SK-N-MC (cell line): Measurements from ENCODE around the gene FGFBP3.

Experiments
- DNase-seq: peaks from one replicate; pipeline ENCODE4 v3.0.0-alpha.2; 2011; ENCODE audit warnings: low read depth, low spot score
- H3K27ac ChIP-seq: fragments of 200-600 bp; sonication (generic); 2 replicates; pipeline ENCODE4 v1.5.1; 2016; ENCODE audit warnings: mixed run types
- H3K36me3 ChIP-seq: fragments of 200-600 bp; sonication (generic); 2 replicates; pipeline ENCODE4 v1.6.1; 2017; ENCODE audit warnings: antibody characterized with exemption, low read length, mixed read lengths; ENCODE audit not compliant: insufficient read depth
- H3K4me3 ChIP-seq: fragments of 200-600 bp; sonication (generic); 2 replicates; pipeline ENCODE4 v1.5.1; 2016
- H3K9ac ChIP-seq: fragments of 200-600 bp; sonication (generic); 2 replicates; pipeline ENCODE4 v1.8.0; 2017; ENCODE audit warnings: mixed run types, mixed read lengths; ENCODE audit not compliant: insufficient read length
- H3K9me3 ChIP-seq: fragments of 200-600 bp; sonication (generic); 2 replicates; pipeline ENCODE4 v1.6.1; 2017; ENCODE audit warnings: low read depth, mild to moderate bottlenecking, antibody characterized with exemption, low read length, moderate library complexity, mixed read lengths
- EZH2 ChIP-seq: fragments of 200-600 bp; sonication (generic); IDR thresholded peaks from one replicate; pipeline ENCODE4 v1.6.1; 2017; ENCODE audit warnings: antibody characterized with exemption
- FOXP2 ChIP-seq: optimal IDR thresholded peaks from 2 replicates; pipeline ENCODE3; 2011; ENCODE audit warnings: mild to moderate bottlenecking, moderate library complexity; ENCODE audit not compliant: insufficient read depth; ENCODE audit errors: extremely low read length, control extremely low read depth
- POLR2AphosphoS5 ChIP-seq: IDR thresholded peaks from 2 replicates; pipeline ENCODE4 v1.6.1; 2012; ENCODE audit warnings: mild to moderate bottlenecking, low read depth, low read length, borderline replicate concordance

FGFBP3 gene

GRCh38 chr10:91879515-91880170, 29.6 kb downstream of the FGFBP3 start:
- no peak overlapping the region for H3K9ac ChIP-seq
- TF ChIP-seq EZH2 = no peak
- no peak overlapping the region for H3K27ac ChIP-seq

GRCh38 chr10:91875779-91876178, 33.5 kb downstream of the FGFBP3 start:
- TF ChIP-seq FOXP2 = no peak
- no peak for TF ChIP-seq POLR2AphosphoS5
- no peak for TF ChIP-seq EZH2
- no peaks in the 10 kb centered on the region for H3K9me3 ChIP-seq
- no peak overlapping the region for H3K9ac ChIP-seq
- H3K4me3 ChIP-seq = no peak overlapping the region
- no peaks in the 10 kb centered on the region for H3K36me3 ChIP-seq
- no peak for DNase-seq
- H3K27ac ChIP-seq = no peak overlapping the region

More at GRCh38 chr10:91879515-91880170, 29.6 kb downstream of the FGFBP3 start:
- Histone ChIP-seq H3K9me3 (no peaks in the 10 kb centered on the region), H3K4me3 (no peak overlapping the region), H3K36me3 (no peaks in the 10 kb centered on the region)
- DNase-seq = no peak

- no peak for DNase-seq
- no peak for TF ChIP-seq EZH2
- no peak for TF ChIP-seq POLR2AphosphoS5
- no peak for TF ChIP-seq FOXP2
- H3K9ac ChIP-seq = no peak overlapping the region
- no peak overlapping the region for H3K27ac ChIP-seq
- H3K9me3 ChIP-seq = no peaks in the 10 kb centered on the region
- H3K36me3 ChIP-seq = no peaks in the 10 kb centered on the region
- H3K4me3 ChIP-seq = no peak overlapping the region
Measured at GRCh38 chr10:91875156-91875555, 34.1 kb downstream of the FGFBP3 start.

GRCh38 chr10:91865562-91866081, 43.7 kb downstream of the FGFBP3 start:
- no peak overlapping the region for H3K27ac ChIP-seq
- DNase-seq = no peak

GRCh38 chr10:91864744-91865143, 44.5 kb downstream of the FGFBP3 start:
- no peaks in the 10 kb centered on the region for H3K9me3 ChIP-seq
- no peak for DNase-seq
- H3K27ac ChIP-seq = no peak overlapping the region
- peaks cover 23% of the 10 kb centered on the region for H3K36me3 ChIP-seq
- H3K9ac ChIP-seq = no peak overlapping the region
- H3K4me3 ChIP-seq = no peak overlapping the region
- no peak for TF ChIP-seq POLR2AphosphoS5

More at GRCh38 chr10:91865562-91866081, 43.7 kb downstream of the FGFBP3 start:
- Histone ChIP-seq H3K9ac (no peak overlapping the region), H3K9me3 (no peaks in the 10 kb centered on the region), H3K36me3 (peaks cover 16% of the 10 kb centered on the region; the same call in 1 of the 2 replicates), H3K4me3 (no peak overlapping the region)
- TF ChIP-seq POLR2AphosphoS5 (no peak), EZH2 (no peak), FOXP2 (no peak)

GRCh38 chr10:91864099-91864498, 45.2 kb downstream of the FGFBP3 start:
- no peak for TF ChIP-seq POLR2AphosphoS5
- TF ChIP-seq FOXP2 = no peak
- no peak for TF ChIP-seq EZH2
- DNase-seq = no peak
- Histone ChIP-seq H3K27ac (no peak overlapping the region), H3K9ac (no peak overlapping the region), H3K9me3 (no peaks in the 10 kb centered on the region), H3K36me3 (peaks cover 28% of the 10 kb centered on the region), H3K4me3 (no peak overlapping the region)

GRCh38 chr10:91860885-91861284, 48.4 kb downstream of the FGFBP3 start:
- DNase-seq = no peak
- no peak for TF ChIP-seq EZH2
- no peak for TF ChIP-seq FOXP2
- no peak for TF ChIP-seq POLR2AphosphoS5
- Histone ChIP-seq H3K9ac (no peak overlapping the region), H3K4me3 (no peak overlapping the region), H3K36me3 (peaks cover 35% of the 10 kb centered on the region), H3K27ac (no peak overlapping the region), H3K9me3 (no peaks in the 10 kb centered on the region)

GRCh38 chr10:91856637-91857036, 52.6 kb downstream of the FGFBP3 start:
- TF ChIP-seq FOXP2 (no peak), EZH2 (no peak), POLR2AphosphoS5 (no peak)
- Histone ChIP-seq H3K4me3 (no peak overlapping the region), H3K27ac (no peak overlapping the region), H3K36me3 (peaks cover 33% of the 10 kb centered on the region), H3K9ac (no peak overlapping the region), H3K9me3 (no peaks in the 10 kb centered on the region)
- DNase-seq = no peak
